Measurements from ENCODE around the gene HK1. TPM values are rescaled to one million over a fixed set of nuclear protein-coding genes. Genes with fewer than 3 reads are reported as not detected.
A peak's percentile ranks its signal among the peaks of the same experiment; 100 is the strongest.

Gene HK1
- total RNA-seq, 3 donors from 2014 or later: 51.2 to 63.4 (median 57.4) TPM

DNA sequence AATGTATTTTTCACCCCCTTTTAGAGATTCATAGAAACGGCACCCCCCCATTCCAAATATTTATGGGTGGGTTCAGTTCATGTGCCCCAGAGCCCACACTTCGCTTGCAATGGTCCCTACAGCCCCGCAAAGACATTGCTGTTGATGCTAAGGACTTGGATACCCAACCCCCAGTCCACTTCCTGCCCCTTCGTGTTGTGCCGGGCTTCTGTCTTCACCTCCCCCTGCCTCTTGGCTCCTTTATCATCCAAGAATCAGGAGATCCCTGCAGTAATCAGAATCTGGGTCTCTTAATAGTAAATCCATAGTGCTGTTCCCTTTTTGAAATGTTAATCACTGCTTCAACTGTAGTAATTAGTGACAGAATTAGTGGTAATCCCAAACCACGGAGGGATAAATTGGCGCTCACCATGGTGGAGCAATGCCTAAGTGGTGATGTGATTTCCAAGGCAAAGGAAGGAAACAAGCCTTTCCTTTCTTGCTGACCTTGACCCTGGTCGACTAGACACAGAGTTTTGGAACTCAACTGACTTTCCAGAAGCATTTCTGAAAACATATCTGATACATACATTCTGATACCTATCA is 67.7 kb downstream of the HK1 start:
- Histone ChIP-seq H3K4me3 (no peak overlapping the region), H3K4me1 (peaks cover 0 to 7% of the 10 kb centered on the region in 2 donors), H3K9me3 (no peaks in the 10 kb centered on the region), H3K36me3 (no peaks in the 10 kb centered on the region), H3K27me3 (no peaks in the 10 kb centered on the region), H3K27ac (peak overlapping the region; percentile 16 to 50)
- intact Hi-C loops (cut with DNase I; ENCODE audit: low total_unique reads): no loop called here
- DNase-seq (ENCODE audit: low spot score in 2 of 2): no peak
- TF ChIP-seq POLR2AphosphoS5 (IDR thresholded peaks at IDR 0.05) (no peak), POLR2A (IDR thresholded peaks at IDR 0.05) (no peak)
- TF ChIP-seq, protein P1, sequence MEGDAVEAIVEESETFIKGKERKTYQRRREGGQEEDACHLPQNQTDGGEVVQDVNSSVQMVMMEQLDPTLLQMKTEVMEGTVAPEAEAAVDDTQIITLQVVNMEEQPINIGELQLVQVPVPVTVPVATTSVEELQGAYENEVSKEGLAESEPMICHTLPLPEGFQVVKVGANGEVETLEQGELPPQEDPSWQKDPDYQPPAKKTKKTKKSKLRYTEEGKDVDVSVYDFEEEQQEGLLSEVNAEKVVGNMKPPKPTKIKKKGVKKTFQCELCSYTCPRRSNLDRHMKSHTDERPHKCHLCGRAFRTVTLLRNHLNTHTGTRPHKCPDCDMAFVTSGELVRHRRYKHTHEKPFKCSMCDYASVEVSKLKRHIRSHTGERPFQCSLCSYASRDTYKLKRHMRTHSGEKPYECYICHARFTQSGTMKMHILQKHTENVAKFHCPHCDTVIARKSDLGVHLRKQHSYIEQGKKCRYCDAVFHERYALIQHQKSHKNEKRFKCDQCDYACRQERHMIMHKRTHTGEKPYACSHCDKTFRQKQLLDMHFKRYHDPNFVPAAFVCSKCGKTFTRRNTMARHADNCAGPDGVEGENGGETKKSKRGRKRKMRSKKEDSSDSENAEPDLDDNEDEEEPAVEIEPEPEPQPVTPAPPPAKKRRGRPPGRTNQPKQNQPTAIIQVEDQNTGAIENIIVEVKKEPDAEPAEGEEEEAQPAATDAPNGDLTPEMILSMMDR (IDR thresholded peaks at IDR 0.05): no peak

DNA sequence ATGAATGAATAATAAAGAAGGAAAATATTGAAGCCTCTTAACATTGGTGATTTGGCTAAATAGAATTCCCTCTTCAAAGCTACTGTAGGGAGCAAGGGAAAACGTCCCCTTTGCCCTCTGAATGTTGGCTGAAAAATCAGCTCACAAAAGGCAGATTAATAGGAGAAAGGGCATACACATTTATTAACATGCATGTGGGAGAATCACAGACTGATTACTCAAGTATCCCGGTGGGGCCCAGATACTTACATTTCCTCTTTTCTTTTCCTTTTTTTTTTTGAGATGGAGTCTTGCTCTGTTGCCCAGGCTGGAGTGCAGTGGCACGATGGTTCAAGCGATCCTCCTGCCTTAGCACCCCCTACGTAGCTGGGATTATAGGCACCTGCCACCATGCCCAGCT is 68.5 kb downstream of the HK1 start:
- TF ChIP-seq POLR2A (IDR thresholded peaks at IDR 0.05) (no peak), POLR2AphosphoS5 (IDR thresholded peaks at IDR 0.05) (no peak)
- H3K4me1 ChIP-seq: peaks cover 0 to 7% of the 10 kb centered on the region in 2 donors
- no peaks in the 10 kb centered on the region for H3K9me3 ChIP-seq
- H3K36me3 ChIP-seq: no peaks in the 10 kb centered on the region
- H3K27ac ChIP-seq: no peak overlapping the region
- H3K27me3 ChIP-seq: no peaks in the 10 kb centered on the region
- DNase-seq (ENCODE audit: low spot score in 2 of 2): no peak
- intact Hi-C loops (cut with DNase I; ENCODE audit: low total_unique reads): no loop called here
- no peak overlapping the region for H3K4me3 ChIP-seq

DNA sequence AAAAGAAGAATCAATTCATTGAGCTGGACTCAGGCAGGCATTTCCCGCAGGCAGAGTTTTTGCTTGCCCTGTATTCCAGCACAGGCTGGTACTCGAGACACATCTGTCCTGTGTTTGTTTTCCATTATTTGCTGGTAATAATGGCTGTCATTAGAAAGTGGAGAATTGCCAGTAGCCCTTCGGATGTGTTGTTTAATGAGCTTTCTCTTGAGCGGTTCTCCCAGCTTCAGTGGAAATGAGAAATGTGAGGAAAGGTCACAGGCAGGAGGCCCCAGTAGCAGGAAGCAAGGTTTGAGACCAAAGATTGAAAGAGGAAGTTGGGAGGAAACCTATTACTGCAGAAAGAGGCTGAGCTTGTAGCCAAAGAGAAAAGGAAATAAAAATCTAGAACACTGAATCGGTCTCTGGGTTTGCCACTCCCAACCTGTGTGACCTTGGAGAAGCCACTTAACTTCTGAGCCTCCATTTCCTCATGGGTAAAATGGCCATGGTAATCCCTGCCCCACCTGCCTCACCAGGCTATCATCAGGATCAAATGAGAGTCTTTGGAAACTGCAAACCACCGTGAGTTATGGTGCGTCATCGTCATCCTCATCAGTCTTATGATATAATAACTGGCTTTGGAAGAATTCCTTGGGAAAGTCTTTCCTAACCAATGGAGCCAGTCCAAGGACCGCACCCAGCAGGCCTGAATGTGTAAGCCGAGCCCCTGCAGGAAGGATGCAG is 70.7 kb downstream of the HK1 start:
- peak overlapping the region; percentile 74 to 79 for H3K27ac ChIP-seq
- no peak for TF ChIP-seq POLR2A (IDR thresholded peaks at IDR 0.05)
- peak in 1 of 3 donors; percentile 64 for TF ChIP-seq POLR2AphosphoS5 (IDR thresholded peaks at IDR 0.05)
- TF ChIP-seq, protein P1 (IDR thresholded peaks at IDR 0.05): no peak
- no peaks in the 10 kb centered on the region for H3K27me3 ChIP-seq
- DNase-seq (ENCODE audit: low spot score in 2 of 2): no peak
- H3K4me1 ChIP-seq: peaks cover 0 to 3% of the 10 kb centered on the region in 2 donors
- intact Hi-C loops (cut with DNase I; ENCODE audit: low total_unique reads): no loop called here
- no peak overlapping the region for H3K4me3 ChIP-seq
- no peaks in the 10 kb centered on the region for H3K36me3 ChIP-seq
- H3K9me3 ChIP-seq: no peaks in the 10 kb centered on the region

DNA sequence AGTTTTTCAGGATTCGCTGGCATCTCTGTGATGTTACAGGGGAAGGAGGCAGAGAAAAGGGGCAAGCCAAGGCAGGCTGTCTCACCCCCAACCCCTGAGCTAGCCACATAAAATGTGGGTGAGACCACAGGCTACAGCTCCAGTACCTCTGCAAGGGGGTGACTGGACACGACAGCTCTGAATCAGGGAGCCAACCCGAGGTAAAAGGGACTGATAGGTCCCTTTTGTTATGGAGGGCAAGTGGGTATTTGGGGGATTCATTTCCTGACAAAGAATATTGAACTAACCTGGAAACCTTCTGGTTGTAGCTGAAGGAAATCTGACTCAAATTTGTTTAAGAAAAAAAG is 71.2 kb downstream of the HK1 start:
- H3K36me3 ChIP-seq: no peaks in the 10 kb centered on the region
- peak overlapping the region; percentile 74 to 79 for H3K27ac ChIP-seq
- H3K27me3 ChIP-seq: no peaks in the 10 kb centered on the region
- TF ChIP-seq POLR2A (IDR thresholded peaks at IDR 0.05) (no peak), POLR2AphosphoS5 (IDR thresholded peaks at IDR 0.05) (no peak)
- TF ChIP-seq, protein P1 (IDR thresholded peaks at IDR 0.05): no peak
- H3K4me3 ChIP-seq: no peak overlapping the region
- peaks cover 0 to 3% of the 10 kb centered on the region in 2 donors for H3K4me1 ChIP-seq
- no peak for DNase-seq (ENCODE audit: low spot score in 2 of 2)
- no peaks in the 10 kb centered on the region for H3K9me3 ChIP-seq
- intact Hi-C loops (cut with DNase I; ENCODE audit: low total_unique reads): no loop called here

DNA sequence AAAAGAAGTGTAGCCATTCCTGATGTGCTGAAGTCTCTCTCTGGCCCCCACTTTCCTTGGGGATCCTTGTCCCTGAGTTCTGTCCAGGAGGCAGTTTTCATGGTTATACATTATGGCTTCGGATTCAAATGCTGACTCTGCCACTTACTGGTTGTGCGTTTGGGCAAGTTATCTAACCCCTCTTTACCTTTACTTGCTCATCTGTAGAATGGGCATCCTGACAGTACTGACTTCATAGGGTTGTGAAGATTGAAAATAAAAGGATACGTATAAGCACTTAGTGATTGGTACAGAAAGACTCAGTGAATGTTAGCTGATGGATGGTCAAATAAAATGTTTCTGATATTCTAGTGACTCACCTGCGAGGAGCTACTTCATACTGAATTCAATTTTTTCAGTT is 73.3 kb downstream of the HK1 start:
- peaks cover 0 to 3% of the 10 kb centered on the region in 2 donors for H3K4me1 ChIP-seq
- DNase-seq (ENCODE audit: low spot score in 2 of 2): no peak
- H3K9me3 ChIP-seq: no peaks in the 10 kb centered on the region
- TF ChIP-seq POLR2A (IDR thresholded peaks at IDR 0.05): no peak
- TF ChIP-seq POLR2AphosphoS5 (IDR thresholded peaks at IDR 0.05): no peak
- TF ChIP-seq, protein P1 (IDR thresholded peaks at IDR 0.05): no peak
- H3K36me3 ChIP-seq: no peaks in the 10 kb centered on the region
- no peak overlapping the region for H3K27ac ChIP-seq
- H3K27me3 ChIP-seq: no peaks in the 10 kb centered on the region
- intact Hi-C loops (cut with DNase I; ENCODE audit: low total_unique reads): no loop called here
- H3K4me3 ChIP-seq: no peak overlapping the region

Measured in breast epithelium (tissue), 4 donors.